ELR (cell line): Measurements from ENCODE around the gene SLC4A3.

ENCODE experiments used
- DNase-seq: peaks from one replicate; pipeline ENCODE4 v3.0.0-alpha.2; 2015; ENCODE audit warnings: low read depth

Gene SLC4A3

GRCh38 chr2:219631904-219632759 lies 4.7 kb downstream of the SLC4A3 start:
- DNase-seq = no peak

GRCh38 chr2:219632760-219633105 lies 5.3 kb downstream of the SLC4A3 start:
- no peak for DNase-seq

GRCh38 chr2:219633276-219634065 lies 6.0 kb downstream of the SLC4A3 start:
- DNase-seq = no peak

- no peak for DNase-seq
These were observed 6.9 kb downstream of the SLC4A3 start for GRCh38 chr2:219634171-219634940.

- no peak for DNase-seq
These were observed 7.7 kb downstream of the SLC4A3 start for GRCh38 chr2:219634951-219635751.

GRCh38 chr2:219636144-219636915 lies 8.9 kb downstream of the SLC4A3 start:
- no peak for DNase-seq

GRCh38 chr2:219636941-219637841 lies 9.8 kb downstream of the SLC4A3 start:
- DNase-seq = no peak

- DNase-seq = no peak
These were observed 10.4 kb downstream of the SLC4A3 start for GRCh38 chr2:219637842-219638185.

GRCh38 chr2:219638217-219638947 lies 11.0 kb downstream of the SLC4A3 start:
- DNase-seq = no peak

- no peak for DNase-seq
These were observed 11.7 kb downstream of the SLC4A3 start for GRCh38 chr2:219638948-219639755.

- DNase-seq = no peak
These were observed 14.1 kb downstream of the SLC4A3 start for GRCh38 chr2:219641390-219642068.

- DNase-seq = no peak
These were observed 14.6 kb downstream of the SLC4A3 start for GRCh38 chr2:219642069-219642454.

GRCh38 chr2:219642465-219643083 lies 15.1 kb downstream of the SLC4A3 start:
- peak; percentile 96 for DNase-seq

- no peak for DNase-seq
These were observed 15.6 kb downstream of the SLC4A3 start for GRCh38 chr2:219643084-219643473.

GRCh38 chr2:219643788-219644398 lies 16.5 kb downstream of the SLC4A3 start:
- DNase-seq = no peak

- no peak for DNase-seq
These were observed 17.5 kb downstream of the SLC4A3 start for GRCh38 chr2:219644801-219645480.
